Peyer's patch (tissue), 4 donors: ENCODE data around the gene EXOC4. TPM values are rescaled to one million over a fixed set of nuclear protein-coding genes. Genes with fewer than 3 reads are reported as not detected.

Source experiments
- DNase-seq, 3 donors: peaks; one replicate each; pipeline ENCODE4 v3.0.0-alpha.2; 2017 to 2019
- H3K27ac ChIP-seq, 4 donors: fragments of 200-600 bp; sonication (generic); one replicate each; pipeline ENCODE4 v1.5.1; 2016 to 2019
- H3K27me3 ChIP-seq, 2 donors: fragments of 200-600 bp; sonication (generic); one replicate each; pipeline ENCODE4 v1.5.1; 2019
- H3K36me3 ChIP-seq, 3 donors: fragments of 200-600 bp; sonication (generic); one replicate each; pipeline ENCODE4 v1.5.1; 2016 to 2019
- H3K4me1 ChIP-seq, 4 donors: fragments of 200-600 bp; sonication (generic); one replicate each; pipeline ENCODE4 v1.5.1; 2016 to 2019
- H3K4me3 ChIP-seq, 4 donors: fragments of 200-600 bp; sonication (generic); 1 replicate in 3 of 4; 2 replicates in 1 of 4; pipeline ENCODE4 v1.5.1; 2016 to 2019; ENCODE audit warnings: mild to moderate bottlenecking in 1 of 4
- H3K9me3 ChIP-seq, 4 donors: fragments of 200-600 bp; sonication (generic); one replicate each; pipeline ENCODE4 v1.5.1; 2016 to 2019; ENCODE audit warnings: mild to moderate bottlenecking in 1 of 4
- CTCF ChIP-seq, 6 experiments: fragments of 450-650 bp in 4 of 6; fragments of 200-600 bp in 2 of 6; sonication (generic) in 1 of 6; IDR thresholded peaks; one replicate each; pipeline ENCODE4 v1.5.1; 2017 to 2019; ENCODE audit warnings: antibody characterized with exemption in 6 of 6, mild to moderate bottlenecking in 3 of 6, moderate library complexity in 1 of 6
- POLR2A ChIP-seq, 2 donors: fragments of 450-650 bp; IDR thresholded peaks; one replicate each; pipeline ENCODE4 v1.5.1; 2017; ENCODE audit warnings: antibody characterized with exemption in 2 of 2, mild to moderate bottlenecking in 2 of 2, moderate library complexity in 2 of 2
- total RNA-seq, 4 donors: library from RNA; depleted of rRNA; stranded (reverse); fragments of >200 nt; gene quantifications; one replicate each; pipeline ENCODE4 v1.1.0, GENCODE V29; 2016

The EXOC4 gene
- total RNA-seq, 4 donors from 2014 or later, result 128 to 502 (median 141) TPM

- Histone ChIP-seq H3K27ac (no peak overlapping the region), H3K36me3 (peaks cover 0 to 16% (median 0%) of the 10 kb centered on the region in 3 donors), H3K4me1 (no peaks in the 10 kb centered on the region), H3K4me3 (no peak overlapping the region), H3K27me3 (no peaks in the 10 kb centered on the region), H3K9me3 (peaks cover 0 to 6% (median 0%) of the 10 kb centered on the region in 4 donors)
- DNase-seq, result no peak
- TF ChIP-seq CTCF (IDR thresholded peaks at IDR 0.05) (no peak), POLR2A (IDR thresholded peaks at IDR 0.05) (no peak)
Measured at GRCh38 chr7:133923974-133924373, 671.1 kb downstream of the EXOC4 start.

- Histone ChIP-seq H3K36me3 (no peaks in the 10 kb centered on the region), H3K4me3 (no peak overlapping the region), H3K27me3 (no peaks in the 10 kb centered on the region), H3K9me3 (no peaks in the 10 kb centered on the region), H3K4me1 (no peaks in the 10 kb centered on the region), H3K27ac (no peak overlapping the region)
- DNase-seq, result no peak
- TF ChIP-seq POLR2A (IDR thresholded peaks at IDR 0.05), result no peak
- TF ChIP-seq CTCF (IDR thresholded peaks at IDR 0.05), result no peak
Measured at GRCh38 chr7:133931053-133931452, 678.2 kb downstream of the EXOC4 start.

- no peaks in the 10 kb centered on the region for H3K4me1 ChIP-seq
- no peak for DNase-seq
- no peak overlapping the region for H3K27ac ChIP-seq
Measured at GRCh38 chr7:133932591-133932990, 679.7 kb downstream of the EXOC4 start.

GRCh38 chr7:133934262-133934976 lies 681.5 kb downstream of the EXOC4 start:
- H3K36me3 ChIP-seq, result peaks cover 0 to 13% (median 0%) of the 10 kb centered on the region in 3 donors
- DNase-seq, result no peak
- TF ChIP-seq CTCF (IDR thresholded peaks at IDR 0.05) (no peak), POLR2A (IDR thresholded peaks at IDR 0.05) (no peak)
- no peaks in the 10 kb centered on the region for H3K4me1 ChIP-seq
- no peak overlapping the region for H3K4me3 ChIP-seq
- H3K27me3 ChIP-seq, result no peaks in the 10 kb centered on the region
- H3K27ac ChIP-seq, result no peak overlapping the region
- H3K9me3 ChIP-seq, result no peaks in the 10 kb centered on the region

More at GRCh38 chr7:133932591-133932990, 679.7 kb downstream of the EXOC4 start:
- Histone ChIP-seq H3K27me3 (no peaks in the 10 kb centered on the region), H3K36me3 (no peaks in the 10 kb centered on the region), H3K4me3 (no peak overlapping the region), H3K9me3 (no peaks in the 10 kb centered on the region)
- no peak for TF ChIP-seq POLR2A (IDR thresholded peaks at IDR 0.05)
- no peak for TF ChIP-seq CTCF (IDR thresholded peaks at IDR 0.05)

GRCh38 chr7:133934977-133935330 lies 682.1 kb downstream of the EXOC4 start:
- DNase-seq, result no peak
- H3K9me3 ChIP-seq, result no peaks in the 10 kb centered on the region
- H3K36me3 ChIP-seq, result peaks cover 0 to 16% (median 0%) of the 10 kb centered on the region in 3 donors
- H3K4me3 ChIP-seq, result no peak overlapping the region
- H3K27ac ChIP-seq, result no peak overlapping the region
- H3K27me3 ChIP-seq, result no peaks in the 10 kb centered on the region
- TF ChIP-seq POLR2A (IDR thresholded peaks at IDR 0.05) (no peak), CTCF (IDR thresholded peaks at IDR 0.05) (no peak)
- H3K4me1 ChIP-seq, result no peaks in the 10 kb centered on the region
